Activated T-cell treated with anti-CD3 and anti-CD28 coated beads, Interleukin-2, amount 50 U/mL, for 4 hours (primary cell): ENCODE measurements around the gene ARFRP1. TPM values are rescaled to one million over a fixed set of nuclear protein-coding genes. Genes with fewer than 3 reads are reported as not detected.

Source experiments
- ATAC-seq, 2 donors: fragments of 200-7000 bp; cut with Tn5 transposase; one replicate each; pipeline ENCODE4 v1.10.0; 2021
- DNase-seq: peaks from one replicate; pipeline ENCODE4 v3.0.0-alpha.2; 2020
- H3K27me3 Mint-ChIP-seq: one replicate; pipeline ENCODE4 v1.8.0; 2021; ENCODE audit warnings: low read depth, mixed read lengths
- H3K36me3 Mint-ChIP-seq: one replicate; pipeline ENCODE4 v1.8.0; 2022; ENCODE audit warnings: mixed read lengths; ENCODE audit not compliant: insufficient read depth
- H3K4me1 Mint-ChIP-seq: one replicate; pipeline ENCODE4 v1.8.0; 2021; ENCODE audit warnings: low read depth, mixed read lengths
- H3K4me3 Mint-ChIP-seq: one replicate; pipeline ENCODE4 v1.8.0; 2021; ENCODE audit warnings: mild to moderate bottlenecking, moderate library complexity, mixed read lengths
- H3K9me3 Mint-ChIP-seq: one replicate; pipeline ENCODE4 v1.8.0; 2021; ENCODE audit warnings: mixed read lengths
- total RNA-seq, 3 donors: library from RNA; stranded (reverse); gene quantifications; one replicate each; pipeline ENCODE4 v1.2.1, GENCODE V29; 2021

The ARFRP1 gene
- total RNA-seq, 3 donors from 2014 or later, result 62.1 to 67.1 (median 63.5) TPM

GRCh38 chr20:63689046-63690002 is 18.5 kb downstream of the ARFRP1 start:
- no peaks in the 10 kb centered on the region for H3K27me3 Mint-ChIP-seq
- peaks cover 2% of the 10 kb centered on the region for H3K36me3 Mint-ChIP-seq
- DNase-seq, result no peak
- H3K9me3 Mint-ChIP-seq, result no peaks in the 10 kb centered on the region
- no peak overlapping the region for H3K4me3 Mint-ChIP-seq
- ATAC-seq, result no peak
- H3K4me1 Mint-ChIP-seq, result peaks cover 9% of the 10 kb centered on the region

DNA sequence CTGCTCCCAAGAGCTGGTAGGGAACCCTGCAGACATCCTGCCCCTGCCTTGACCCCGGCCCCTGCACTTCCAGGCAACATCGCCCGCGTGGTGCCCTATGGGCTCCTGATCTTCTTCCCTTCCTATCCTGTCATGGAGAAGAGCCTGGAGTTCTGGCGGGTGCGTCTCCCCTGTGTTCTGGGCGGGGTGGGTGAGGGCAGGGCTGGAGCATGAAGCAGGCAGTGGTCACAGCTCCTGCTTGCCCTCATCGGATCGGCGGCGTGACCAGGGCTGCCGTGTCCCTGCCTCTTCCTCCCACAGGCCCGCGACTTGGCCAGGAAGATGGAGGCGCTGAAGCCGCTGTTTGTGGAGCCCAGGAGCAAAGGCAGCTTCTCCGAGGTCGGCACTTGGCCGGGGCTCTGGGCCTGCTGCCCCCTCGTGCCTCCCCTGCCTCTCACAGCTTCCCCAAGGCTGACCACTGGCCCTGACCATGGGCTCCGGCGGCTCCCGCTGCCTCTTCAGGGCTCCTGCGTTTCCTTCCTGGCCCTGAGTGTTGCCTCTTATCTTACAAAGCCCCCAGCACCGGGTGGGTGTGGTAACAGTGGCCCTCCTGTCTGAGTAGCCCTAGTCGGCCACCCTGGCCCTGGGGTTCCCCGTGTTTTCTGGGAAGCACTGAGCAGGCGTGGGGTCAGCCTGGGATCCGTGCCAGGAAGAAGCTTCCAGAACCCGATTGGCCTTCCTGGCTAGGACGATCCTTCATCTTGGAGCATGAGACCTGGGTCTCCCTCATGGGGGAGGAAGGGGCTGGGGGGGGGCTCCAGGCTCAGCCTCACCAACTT is 19.3 kb downstream of the ARFRP1 start:
- H3K27me3 Mint-ChIP-seq, result no peaks in the 10 kb centered on the region
- no peaks in the 10 kb centered on the region for H3K36me3 Mint-ChIP-seq
- ATAC-seq, result no peak
- no peaks in the 10 kb centered on the region for H3K9me3 Mint-ChIP-seq
- DNase-seq, result no peak
- H3K4me3 Mint-ChIP-seq, result no peak overlapping the region
- H3K4me1 Mint-ChIP-seq, result peaks cover 14% of the 10 kb centered on the region

GRCh38 chr20:63687419-63688178 is 20.2 kb downstream of the ARFRP1 start:
- no peak for DNase-seq
- Mint-ChIP-seq H3K36me3 (no peaks in the 10 kb centered on the region), H3K4me3 (no peak overlapping the region), H3K9me3 (no peaks in the 10 kb centered on the region), H3K4me1 (peaks cover 14% of the 10 kb centered on the region), H3K27me3 (no peaks in the 10 kb centered on the region)
- ATAC-seq, result no peak

DNA sequence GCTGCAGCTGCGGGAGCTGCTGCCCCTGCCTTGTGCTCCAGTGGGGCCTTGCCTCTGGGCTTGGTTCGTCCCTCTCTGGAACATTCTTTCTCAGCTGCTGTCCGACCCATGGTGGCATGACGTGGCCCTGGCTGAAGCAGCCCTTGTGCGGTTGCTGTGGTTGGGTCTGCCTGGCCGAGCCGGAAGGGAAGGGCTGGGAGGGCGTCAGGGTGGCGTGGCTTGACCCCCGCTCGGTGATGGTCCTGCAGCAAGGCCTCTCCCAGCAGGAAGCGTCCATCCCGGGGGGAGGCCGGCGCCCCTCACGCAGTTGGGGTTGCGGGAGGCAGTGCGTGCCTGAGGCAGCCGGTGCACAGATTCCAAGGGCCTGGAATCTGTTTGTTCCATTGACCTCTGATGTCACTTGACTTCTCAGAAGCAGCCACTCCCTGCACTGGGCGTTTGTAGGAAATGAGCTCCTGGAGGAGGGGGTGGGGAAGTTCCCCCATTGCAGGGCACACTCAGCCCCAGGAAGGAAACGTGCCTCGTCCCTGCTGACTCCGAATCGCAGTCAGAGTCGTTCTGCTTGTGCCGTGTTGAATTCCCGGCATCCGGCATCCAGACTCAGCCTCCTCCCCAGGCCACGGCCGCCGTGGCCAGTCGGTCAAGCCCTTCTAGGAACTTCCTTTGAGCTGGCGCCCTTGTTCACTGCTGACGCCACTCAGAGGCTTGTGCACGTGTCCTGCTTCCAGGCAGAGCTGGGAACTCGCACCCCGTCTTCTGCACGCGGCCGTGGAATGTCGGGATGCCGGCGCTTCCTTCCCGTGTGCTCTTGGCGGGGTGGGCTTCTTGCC is 21.1 kb downstream of the ARFRP1 start:
- no peaks in the 10 kb centered on the region for H3K36me3 Mint-ChIP-seq
- H3K4me1 Mint-ChIP-seq, result peaks cover 14% of the 10 kb centered on the region
- no peaks in the 10 kb centered on the region for H3K27me3 Mint-ChIP-seq
- DNase-seq (peak; percentile 52), ATAC-seq (peak; percentile 77 to 79)
- no peak overlapping the region for H3K4me3 Mint-ChIP-seq
- no peaks in the 10 kb centered on the region for H3K9me3 Mint-ChIP-seq

GRCh38 chr20:63686094-63686491 is 21.7 kb downstream of the ARFRP1 start:
- H3K4me1 Mint-ChIP-seq, result peaks cover 14% of the 10 kb centered on the region
- H3K9me3 Mint-ChIP-seq, result no peaks in the 10 kb centered on the region
- H3K4me3 Mint-ChIP-seq, result no peak overlapping the region
- H3K27me3 Mint-ChIP-seq, result no peaks in the 10 kb centered on the region
- DNase-seq (no peak), ATAC-seq (peak in 1 of 2 donors; percentile 5)
- H3K36me3 Mint-ChIP-seq, result no peaks in the 10 kb centered on the region

DNA sequence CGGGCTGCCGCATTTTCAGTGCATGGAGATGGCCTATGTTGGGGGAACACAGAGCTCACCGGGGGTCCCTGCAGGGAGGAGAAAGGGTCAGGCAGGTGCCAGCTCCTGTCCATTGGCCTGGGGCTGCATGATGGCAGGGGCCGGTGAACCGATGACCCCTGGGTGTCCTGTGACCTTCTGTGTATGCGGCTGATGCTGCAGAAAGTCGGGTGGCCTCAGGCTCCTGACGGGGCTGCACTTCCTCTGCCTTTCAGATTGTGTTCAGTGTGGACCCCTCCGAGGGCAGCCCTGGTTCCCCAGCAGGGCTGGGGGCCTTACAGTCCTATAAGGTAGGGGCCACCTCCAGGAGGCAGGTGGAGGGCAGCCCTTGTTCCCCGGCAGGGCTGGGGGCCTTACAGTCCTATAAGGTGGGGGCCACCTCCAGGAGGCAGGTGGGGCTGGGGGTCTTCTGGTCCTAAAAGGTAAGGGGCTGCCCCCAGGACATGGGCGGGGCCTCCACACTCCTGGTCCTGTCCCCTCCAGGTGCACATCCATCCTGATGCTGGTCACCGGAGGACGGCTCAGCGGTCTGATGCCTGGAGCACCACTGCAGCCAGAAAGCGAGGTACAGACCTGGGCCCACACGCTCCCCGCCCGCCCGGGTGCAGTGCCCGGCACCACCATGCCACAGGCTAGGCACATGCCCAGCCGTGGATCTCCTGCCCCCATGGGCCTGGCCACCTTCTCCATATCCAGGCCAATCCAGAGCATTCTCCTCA is 22.3 kb downstream of the ARFRP1 start:
- H3K4me1 Mint-ChIP-seq, result peaks cover 14% of the 10 kb centered on the region
- no peaks in the 10 kb centered on the region for H3K36me3 Mint-ChIP-seq
- ATAC-seq (no peak), DNase-seq (no peak)
- no peaks in the 10 kb centered on the region for H3K9me3 Mint-ChIP-seq
- no peak overlapping the region for H3K4me3 Mint-ChIP-seq
- no peaks in the 10 kb centered on the region for H3K27me3 Mint-ChIP-seq

DNA sequence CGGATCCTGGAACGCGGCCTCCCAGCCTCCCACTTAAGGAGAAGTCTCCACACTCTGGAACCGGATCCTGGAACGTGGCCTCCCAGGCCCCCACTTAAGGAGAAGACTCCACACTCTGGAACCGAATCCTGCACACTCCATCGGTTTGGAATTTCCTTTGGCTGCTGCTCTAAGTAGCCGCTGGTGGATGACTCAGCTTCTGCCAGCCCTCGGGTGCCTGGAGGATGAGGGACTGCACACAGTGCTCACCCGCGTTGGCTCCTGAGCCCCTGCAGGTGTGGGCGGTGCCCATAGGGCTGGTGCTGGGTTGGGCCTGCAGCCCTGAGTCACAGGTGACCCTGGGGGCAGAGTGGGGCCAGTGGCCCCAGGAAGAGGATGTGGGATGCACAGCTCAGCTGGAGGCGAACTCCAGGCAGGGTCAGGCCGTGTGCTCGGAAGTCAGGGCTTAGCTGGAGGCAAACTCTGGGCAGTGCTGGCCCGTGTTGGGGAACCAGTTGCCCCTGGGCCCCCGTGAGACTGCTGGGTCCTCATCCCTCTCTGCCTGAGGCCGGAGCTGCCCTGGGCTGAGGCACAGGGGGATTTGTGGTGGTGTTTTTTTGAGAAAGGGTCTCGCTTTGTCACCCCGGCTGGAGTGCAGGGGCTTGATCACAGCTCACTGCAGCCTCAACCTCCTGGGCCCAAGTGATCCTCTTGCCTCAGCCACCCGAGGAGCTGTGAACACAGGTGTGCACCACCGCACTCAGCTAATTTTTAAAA is 25.2 kb downstream of the ARFRP1 start:
- Mint-ChIP-seq H3K36me3 (peaks cover 2% of the 10 kb centered on the region), H3K27me3 (no peaks in the 10 kb centered on the region), H3K4me3 (no peak overlapping the region), H3K9me3 (no peaks in the 10 kb centered on the region), H3K4me1 (peaks cover 12% of the 10 kb centered on the region)
- ATAC-seq, result no peak
- DNase-seq, result no peak

- Mint-ChIP-seq H3K9me3 (no peaks in the 10 kb centered on the region), H3K36me3 (peaks cover 3% of the 10 kb centered on the region), H3K4me3 (no peak overlapping the region), H3K27me3 (no peaks in the 10 kb centered on the region), H3K4me1 (peaks cover 9% of the 10 kb centered on the region)
- ATAC-seq (no peak), DNase-seq (no peak)
These were observed 26.1 kb downstream of the ARFRP1 start for GRCh38 chr20:63681609-63682142.

GRCh38 chr20:63680857-63681608 is 26.7 kb downstream of the ARFRP1 start:
- DNase-seq (no peak), ATAC-seq (no peak)
- H3K27me3 Mint-ChIP-seq, result no peaks in the 10 kb centered on the region
- no peak overlapping the region for H3K4me3 Mint-ChIP-seq
- H3K9me3 Mint-ChIP-seq, result no peaks in the 10 kb centered on the region
- H3K36me3 Mint-ChIP-seq, result peaks cover 8% of the 10 kb centered on the region
- peaks cover 5% of the 10 kb centered on the region for H3K4me1 Mint-ChIP-seq

- H3K4me1 Mint-ChIP-seq, result peaks cover 5% of the 10 kb centered on the region
- H3K27me3 Mint-ChIP-seq, result no peaks in the 10 kb centered on the region
- ATAC-seq (no peak), DNase-seq (no peak)
- no peaks in the 10 kb centered on the region for H3K9me3 Mint-ChIP-seq
- no peak overlapping the region for H3K4me3 Mint-ChIP-seq
- peaks cover 8% of the 10 kb centered on the region for H3K36me3 Mint-ChIP-seq
These were observed 27.3 kb downstream of the ARFRP1 start for GRCh38 chr20:63680427-63680826.

GRCh38 chr20:63679799-63680305 is 27.9 kb downstream of the ARFRP1 start:
- DNase-seq (no peak), ATAC-seq (no peak)
- Mint-ChIP-seq H3K4me3 (no peak overlapping the region), H3K9me3 (no peaks in the 10 kb centered on the region), H3K4me1 (peaks cover 5% of the 10 kb centered on the region), H3K27me3 (no peaks in the 10 kb centered on the region), H3K36me3 (peaks cover 8% of the 10 kb centered on the region)
